HG02678 (cell line): ENCODE results near the gene PHLDB3.
"Not testable (repeated sequence)": the region's sequence is repeated elsewhere in the genome, so short reads cannot be mapped to it uniquely, and the experiment has no call there.

Experiments used
- ATAC-seq: cut with Tn5 transposase; IDR thresholded peaks from one replicate; pipeline ENCODE4 v1.9.1; 2021; ENCODE audit warnings: mild to moderate bottlenecking, moderate library complexity; ENCODE audit not compliant: unreplicated experiment

PHLDB3 gene

DNA sequence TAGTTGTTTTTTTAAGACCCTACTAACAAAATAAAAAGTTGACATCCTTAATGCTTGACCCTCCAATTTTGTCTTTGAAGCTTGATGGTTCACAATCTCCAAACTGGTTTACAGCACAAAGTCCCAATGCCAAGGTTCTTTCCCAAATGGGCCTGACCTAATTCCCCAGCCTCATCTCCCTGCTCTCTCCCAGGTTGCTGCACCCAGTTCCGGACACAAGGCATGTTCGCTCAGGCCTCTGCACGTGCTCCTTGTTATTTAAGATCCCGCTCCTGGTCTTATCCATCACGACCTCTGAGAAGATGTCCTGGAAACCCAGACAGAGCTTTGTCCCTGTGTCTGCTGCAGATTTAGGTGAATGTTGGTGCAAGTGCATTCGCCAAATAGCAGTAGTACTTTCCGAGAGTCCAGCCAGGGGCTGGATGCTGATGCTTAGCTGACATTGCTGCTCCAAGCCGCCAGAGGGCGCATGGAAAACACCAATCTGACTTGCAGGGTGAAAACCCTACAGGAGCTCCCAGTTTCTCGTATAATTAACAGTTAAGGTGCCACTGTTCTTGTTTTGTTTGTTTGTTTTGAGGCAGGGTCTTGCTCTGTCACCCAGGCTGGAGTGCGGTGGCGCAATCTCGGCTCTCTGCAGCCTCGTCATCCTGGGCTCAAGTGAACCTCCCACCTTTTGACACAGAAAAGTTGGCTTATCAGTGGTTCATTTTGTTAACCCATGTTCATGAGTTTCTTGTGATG, 57.6 kb downstream of the PHLDB3 start:
- ATAC-seq = no peak

DNA sequence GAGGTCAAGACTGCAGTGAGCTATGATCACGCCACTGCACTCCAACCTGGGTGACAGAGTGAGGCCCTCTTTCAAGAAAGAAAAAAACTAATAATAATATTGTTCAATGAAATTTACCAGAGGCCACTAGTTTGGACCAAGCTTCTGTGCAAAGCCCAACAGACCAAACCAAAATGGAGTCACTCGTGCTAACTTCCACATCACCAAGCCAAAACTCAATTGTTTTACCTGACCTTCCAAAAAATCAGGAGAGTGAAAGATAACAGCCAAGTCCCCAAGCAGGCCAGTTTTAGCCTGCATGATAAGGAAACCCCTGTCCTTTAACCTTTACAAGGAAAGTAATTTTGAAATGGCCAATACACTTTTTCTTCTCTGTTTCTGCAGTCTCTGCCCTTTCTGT, 59.1 kb downstream of the PHLDB3 start:
- ATAC-seq = no peak

DNA sequence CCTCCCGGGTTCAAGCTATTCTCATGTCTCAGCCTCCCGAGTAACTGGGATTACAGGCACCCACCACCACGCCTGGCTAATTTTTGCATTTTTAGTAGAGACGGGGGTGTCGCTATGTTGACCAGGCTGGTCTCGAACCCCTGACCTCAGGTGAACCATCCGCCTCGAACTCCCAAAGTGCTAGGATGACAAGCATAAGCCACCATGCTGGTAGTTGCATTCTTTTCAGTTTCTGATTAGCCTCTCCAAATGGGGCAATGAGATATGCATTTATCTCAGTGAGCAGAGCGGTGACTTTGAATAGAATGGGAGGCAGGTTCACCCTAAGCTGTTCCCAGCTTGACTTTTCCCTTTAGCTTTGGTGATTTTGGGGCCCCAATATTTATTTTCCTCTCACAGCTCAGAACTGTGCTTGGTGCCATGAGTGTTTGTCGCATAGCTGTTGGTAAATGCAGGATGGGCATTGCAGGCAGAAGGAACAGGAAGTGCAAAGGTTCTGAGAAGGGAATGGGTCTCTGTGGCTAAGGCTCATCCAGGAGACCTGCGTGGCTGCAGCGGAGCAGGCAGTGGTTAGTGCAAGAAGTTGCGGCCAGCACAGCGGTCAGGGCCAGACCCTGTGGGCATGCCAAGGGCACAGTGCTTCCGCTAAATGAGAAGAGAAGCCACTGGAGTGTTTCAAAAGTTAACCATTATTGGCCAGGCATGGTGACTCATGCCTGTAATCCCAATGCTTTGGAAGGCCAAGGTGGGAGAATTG, 59.8 kb downstream of the PHLDB3 start:
- no peak for ATAC-seq

DNA sequence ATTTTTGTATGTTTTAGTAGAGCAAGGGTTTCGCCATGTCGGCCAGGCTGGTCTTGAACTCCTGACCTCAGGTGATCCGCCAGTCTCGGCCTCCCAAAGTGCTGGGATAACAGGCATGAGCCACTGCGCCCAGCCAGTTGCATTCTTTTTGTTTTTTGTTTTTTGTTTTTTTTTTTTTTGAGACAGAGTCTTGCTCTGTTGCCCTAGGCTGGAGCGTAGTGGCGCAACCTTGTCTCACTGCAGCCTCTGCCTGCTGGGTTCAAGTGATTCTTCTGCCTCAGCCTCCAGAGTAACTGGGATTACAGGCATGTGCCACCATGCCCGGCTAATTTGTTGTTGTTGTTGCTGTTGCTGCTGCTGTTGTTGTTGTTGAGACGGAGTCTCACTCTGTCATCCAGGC, 60.5 kb downstream of the PHLDB3 start:
- ATAC-seq = not testable (repeated sequence)

DNA sequence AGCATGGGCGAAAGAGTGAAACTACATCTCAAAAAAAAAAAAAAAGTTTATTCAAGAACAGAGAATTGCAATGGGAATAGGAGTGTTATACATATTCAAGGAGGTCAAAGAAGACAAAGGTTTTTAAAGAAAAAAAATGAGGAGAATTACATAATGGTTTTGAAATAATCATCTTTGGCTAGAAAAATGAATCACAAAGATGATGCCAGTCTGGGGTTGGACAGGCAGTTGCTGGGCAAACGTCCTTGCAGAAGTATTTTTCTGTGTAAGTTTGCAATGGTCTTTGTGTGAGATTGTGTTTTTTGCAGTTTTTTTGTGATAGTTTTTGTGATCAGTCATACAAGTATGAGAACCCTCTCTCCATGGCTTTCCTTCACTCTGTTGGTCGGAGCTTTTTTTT, 62.8 kb downstream of the PHLDB3 start:
- ATAC-seq = no peak

DNA sequence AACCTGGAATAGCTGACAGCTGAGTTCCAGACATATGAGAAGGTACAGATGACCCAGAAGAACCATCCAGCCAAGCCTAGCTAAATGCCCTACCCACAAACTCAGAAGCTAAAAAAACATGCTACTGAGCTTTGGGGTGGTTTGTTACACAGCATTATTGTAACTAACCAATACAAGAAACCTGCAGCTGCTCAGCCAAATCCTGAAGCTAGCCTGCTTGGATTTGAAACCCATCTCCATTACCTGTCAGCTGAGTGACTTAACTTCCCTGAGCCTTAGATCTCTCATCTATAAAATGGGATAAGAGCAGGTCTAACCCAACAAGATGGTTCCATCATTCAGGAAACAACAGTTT, 64.9 kb downstream of the PHLDB3 start:
- no peak for ATAC-seq

DNA sequence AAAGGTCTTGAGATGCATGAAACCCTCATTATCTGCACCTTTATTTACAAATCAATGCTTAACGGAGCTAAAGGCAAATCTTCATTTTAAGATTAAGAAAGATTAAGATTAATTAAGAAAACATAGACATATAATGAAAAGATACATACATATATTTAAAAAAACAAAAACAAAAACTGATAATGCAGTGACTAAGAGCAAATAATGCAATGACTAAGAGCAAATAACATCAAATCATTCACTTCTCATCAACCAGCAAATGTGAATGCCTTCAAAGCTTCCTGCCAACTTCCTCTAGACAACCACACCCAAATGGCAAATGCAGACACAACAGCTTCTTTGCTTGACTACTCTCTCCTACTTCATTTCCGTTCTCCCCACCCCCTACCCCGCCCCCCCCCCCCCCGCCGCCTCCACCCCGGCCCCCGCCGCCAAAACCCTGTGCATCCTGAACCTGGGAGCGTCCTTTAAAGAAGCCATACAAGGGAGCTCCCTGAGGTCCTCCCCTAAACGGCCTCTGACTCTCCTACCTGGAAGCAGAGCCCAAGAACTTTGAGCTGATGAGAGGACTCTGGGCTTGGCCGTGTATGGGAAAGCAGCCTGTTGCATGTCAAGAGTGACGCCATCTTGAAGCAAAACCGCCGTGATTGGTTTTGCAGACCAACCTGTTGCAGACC, 65.4 kb downstream of the PHLDB3 start:
- ATAC-seq = no peak

DNA sequence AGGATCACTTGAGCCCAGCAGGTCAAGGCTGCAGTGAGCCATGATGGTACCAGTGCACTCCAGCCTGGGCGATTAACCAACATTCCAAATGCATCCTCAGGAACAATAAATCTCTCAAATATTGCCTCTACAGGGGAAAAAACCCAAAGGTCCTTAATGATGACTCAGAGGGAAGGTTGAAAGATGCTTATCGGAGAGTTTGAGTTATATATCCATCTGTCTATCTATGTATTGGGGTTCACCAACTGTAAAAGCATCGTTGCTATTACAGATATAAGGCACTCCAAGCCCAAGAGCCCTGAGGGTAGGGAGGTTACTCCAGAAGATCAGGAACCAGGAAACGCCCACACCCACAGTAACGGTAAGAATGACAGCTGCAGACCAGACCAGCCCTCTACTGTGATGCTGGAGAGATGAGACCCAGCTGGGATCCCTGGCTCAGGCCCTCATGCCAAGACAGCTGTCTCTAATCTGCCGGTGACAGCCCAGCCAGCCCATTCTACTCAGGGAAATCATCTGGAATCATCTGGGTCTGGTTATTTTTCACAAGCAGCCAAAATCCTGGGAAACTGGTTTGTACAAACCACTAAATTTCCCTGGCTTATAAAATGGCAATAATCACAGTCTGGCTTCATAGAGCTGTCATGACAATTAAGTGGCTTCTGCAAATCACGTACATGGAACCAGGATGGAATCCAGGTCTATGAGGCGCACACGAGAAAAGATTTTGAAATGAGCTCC, 66.1 kb downstream of the PHLDB3 start:
- ATAC-seq = no peak

DNA sequence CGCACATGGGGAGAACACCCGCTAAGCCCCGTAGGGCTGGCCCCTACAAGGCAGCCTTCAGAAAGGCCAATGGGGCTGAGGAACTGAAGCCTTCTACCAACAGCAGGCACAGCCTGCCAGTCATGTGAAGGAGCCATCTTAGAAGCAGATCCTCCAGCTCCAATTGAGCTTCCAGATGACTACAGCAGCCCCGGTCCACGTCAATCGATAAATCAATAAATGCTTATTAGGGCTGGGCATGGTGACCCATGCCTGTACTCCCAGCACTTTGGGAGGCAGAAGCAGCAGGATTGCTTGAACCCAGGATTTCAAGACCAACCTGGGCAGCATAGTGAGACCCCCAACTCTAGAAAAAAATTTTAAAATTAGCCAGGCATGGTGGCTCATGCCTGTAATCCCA, 66.8 kb downstream of the PHLDB3 start:
- no peak for ATAC-seq

DNA sequence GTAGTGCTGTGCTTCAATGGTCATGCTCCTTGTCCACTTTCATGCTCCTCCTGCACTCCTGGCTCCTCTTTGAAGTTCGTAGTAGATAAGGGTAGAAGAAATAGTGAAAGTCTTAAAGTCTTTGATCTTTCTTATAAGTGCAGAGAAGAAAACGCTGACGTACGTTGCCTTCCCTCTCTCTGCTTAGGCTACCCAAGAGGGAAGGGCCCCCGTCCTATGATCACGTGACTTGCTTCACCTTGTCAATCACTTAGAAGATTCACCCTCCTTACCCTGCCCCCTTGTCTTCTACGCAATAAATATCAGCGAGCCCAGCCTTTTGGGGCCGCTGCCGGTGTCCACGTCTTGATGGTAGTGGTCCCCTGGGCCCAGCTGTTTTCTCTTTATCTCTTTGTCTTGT, 67.3 kb downstream of the PHLDB3 start:
- not testable (repeated sequence) for ATAC-seq

DNA sequence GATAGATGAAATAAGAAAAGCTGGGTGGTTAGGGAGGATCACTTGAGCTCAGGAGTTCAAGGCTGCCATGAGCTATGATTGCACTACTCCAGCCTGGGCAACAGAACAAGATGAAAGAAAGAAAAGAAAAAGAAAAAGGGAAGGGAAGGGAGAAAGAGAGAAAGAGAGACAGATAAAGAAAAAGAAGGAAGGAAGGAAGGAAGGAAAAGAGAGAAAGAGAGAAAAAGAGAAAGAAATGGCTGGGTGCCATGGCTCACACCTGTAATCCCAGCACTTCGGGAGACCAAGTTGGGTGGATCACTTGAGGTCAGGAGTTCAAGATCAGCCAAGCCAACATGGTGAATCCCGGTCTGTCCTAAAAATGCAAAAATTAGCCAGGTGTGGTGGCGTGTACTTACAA, 68.8 kb downstream of the PHLDB3 start:
- no peak for ATAC-seq

DNA sequence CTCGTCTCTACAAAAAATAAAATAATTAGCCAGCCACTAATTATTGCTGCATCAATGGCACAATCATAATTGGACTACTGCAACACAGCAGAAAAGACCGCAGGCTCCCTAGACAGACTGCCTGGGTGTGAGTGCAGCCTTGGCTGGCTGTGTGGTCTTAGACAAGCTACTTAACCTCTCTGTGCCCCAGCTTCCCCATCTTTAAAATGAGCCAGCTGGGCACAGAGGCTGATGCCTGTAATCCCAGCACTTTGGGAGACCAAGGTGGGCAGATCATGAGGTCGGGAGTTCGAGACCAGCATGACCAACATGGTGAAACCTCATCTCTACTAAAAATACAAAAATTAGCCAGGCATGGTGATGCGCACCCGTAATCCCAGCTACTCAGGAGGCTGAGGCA, 70.9 kb downstream of the PHLDB3 start:
- no peak for ATAC-seq

DNA sequence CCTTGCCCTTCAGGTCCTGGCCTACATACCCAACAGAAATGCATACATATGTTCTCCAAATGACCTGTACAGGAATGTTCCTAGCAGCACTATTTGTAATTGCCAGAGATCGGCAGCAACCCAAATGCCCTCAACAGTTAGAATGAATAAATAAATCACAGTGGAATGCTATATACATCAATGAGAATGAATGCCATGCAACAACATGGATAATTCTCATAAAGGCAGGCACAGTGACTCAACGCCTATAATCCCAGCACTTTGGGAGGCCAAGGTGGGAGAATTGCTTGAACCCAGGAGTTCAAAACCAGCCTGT, 71.2 kb downstream of the PHLDB3 start:
- no peak for ATAC-seq

DNA sequence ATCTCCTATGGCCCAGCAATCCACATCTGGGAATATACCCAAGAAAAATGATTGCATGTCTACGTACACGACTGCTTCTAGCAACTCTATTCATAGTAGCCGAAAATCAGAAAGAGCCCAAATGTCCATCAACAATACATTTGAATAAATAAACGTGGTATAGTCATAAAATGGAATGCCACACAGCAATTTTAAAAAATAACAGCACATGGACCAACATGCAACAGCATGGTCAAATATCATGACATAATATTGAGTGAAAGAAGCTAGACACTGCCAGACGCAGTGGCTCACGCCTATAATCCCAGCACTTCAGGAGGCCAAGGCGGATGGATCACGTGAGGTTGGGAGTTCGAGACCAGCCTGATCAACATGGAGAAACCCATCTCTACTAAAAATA, 73.6 kb downstream of the PHLDB3 start:
- no peak for ATAC-seq

DNA sequence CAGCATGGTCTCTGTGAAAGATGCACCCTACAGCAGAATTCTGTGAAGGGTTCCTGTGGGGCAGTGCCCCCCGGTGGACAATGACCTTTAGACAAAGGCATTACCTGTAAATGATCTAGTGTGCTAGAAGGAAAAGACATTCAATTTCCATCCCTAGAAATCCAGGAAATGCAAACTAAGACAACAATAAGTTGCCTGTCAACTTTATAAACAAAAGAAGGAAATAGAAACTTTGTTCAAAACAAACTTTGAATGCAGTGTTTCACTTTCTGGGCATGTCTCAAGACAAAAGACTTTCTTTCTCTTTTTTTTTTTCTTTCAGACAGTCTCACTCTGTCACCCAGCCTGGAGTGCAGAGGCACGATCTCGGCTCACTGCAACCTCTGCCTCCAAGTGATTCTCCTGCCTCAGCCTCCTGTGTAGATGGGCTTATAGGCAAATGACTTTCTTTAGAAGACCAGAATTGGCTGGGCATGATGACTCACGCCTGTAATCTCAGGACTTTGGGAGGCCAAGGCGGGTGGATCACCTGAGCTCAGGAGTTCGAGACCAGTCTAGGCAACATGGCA, 74.3 kb downstream of the PHLDB3 start:
- no peak for ATAC-seq

DNA sequence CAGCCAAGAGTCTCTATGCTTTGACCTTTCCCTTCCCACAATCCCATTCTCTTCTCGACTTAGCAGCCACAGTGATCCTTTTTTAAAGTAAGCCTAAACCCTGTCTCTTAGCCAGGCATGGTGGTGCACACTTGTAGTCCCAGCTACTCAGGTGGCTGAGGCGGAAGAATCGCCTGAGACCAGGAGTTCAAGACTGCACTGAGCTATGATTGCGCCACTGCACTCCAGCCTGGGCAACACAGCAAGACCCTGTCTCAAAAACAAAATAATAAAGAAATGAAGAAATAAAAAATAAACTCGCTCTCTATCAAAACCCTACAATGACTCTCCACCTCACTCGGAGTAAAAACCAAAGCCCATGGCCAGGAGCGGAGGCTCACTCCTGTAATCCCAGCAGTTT, 75.2 kb downstream of the PHLDB3 start:
- ATAC-seq = no peak

DNA sequence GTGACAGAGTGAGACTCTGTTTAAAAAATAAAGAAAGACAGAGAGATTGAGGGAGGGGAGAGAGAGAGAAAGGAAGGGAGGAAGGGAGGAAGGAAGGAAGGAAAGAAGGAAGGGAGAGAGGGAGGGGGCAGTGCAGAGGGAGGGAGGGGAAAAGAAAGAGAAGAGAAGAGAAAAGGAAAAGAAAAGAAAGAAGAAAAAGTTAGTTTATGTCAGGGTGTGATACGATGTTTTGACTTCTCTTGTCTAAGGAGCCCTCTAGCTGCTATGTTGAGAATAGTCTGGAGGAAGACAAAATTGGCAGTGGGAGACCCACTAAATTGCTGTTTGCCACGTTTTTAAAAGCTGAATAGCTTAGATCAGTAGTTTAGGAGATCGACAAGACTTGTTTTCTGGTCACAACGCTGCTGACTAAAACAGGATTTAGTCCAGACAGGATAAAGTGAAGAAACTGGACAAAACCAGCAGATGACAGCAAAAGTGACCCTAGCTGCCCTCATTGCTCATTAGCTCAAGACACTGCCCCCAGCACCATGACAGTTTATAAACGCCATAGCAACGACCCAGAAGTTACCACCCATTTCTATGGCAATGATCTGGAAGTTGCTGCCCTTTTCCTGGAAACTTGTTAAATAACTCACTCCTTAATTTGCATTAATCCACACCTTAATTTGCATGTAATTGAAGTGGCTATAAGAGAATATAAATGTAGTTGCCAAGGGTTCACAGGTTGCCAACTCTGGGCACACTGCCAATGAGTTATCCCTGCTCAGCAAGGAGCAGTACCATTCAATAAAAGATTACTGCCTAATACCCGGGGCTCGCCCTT, 78.8 kb downstream of the PHLDB3 start:
- ATAC-seq = no peak
